ENCODE results near the gene SH2B3.
"Not testable (repeated sequence)": the region's sequence is repeated elsewhere in the genome, so short reads cannot be mapped to it uniquely, and the experiment has no call there.

The SH2B3 gene

GRCh38 chr12:111405859-111406473, at the start of gene SH2B3:
Gene SH2B3, plus strand, starts transcription at chr12:111405923. Its CDS starts 12,223 bp downstream, at chr12:111418146.
- DNase-seq (ENCODE audit: low read depth in 2 of 2) = peak in 1 of 2 donors; percentile 67

GRCh38 chr12:111359231-111359913, 46.4 kb upstream of the SH2B3 start:
- DNase-seq (ENCODE audit: low read depth in 2 of 2) = peak; percentile 37 to 52

- no peak for DNase-seq (ENCODE audit: low read depth in 2 of 2)
Observed at GRCh38 chr12:111359914-111360276, 45.8 kb upstream of the SH2B3 start.

DNA sequence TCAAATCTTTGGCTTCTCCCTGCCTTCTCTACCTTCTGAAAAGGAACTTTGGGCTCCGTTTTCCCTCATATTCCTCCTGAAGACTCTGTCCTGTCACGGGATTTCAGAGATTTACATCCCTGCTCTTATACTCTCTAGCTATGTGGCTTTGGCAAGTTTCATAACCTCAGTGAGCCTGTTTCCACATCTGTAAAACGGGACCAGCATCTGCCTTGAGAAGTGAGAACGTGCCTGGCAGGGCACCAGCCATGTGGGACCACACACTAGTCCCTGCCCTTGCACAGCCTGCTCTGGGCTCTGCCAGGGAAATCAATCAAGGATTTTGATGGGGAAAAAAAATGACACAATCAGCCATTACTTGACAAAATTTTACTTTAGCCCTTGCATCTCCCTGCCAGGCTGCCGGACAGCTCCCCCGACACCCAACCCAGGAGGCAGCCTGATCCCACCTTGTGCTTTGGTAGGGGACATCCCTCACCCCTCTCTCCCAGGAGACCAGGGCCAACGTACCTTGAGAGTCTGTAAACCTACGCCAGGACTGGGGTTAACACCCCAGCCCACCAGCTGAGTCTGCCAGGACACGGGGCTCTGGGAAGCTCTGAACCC, 45.3 kb upstream of the SH2B3 start:
- no peak for DNase-seq (ENCODE audit: low read depth in 2 of 2)

GRCh38 chr12:111361073-111361716, 44.5 kb upstream of the SH2B3 start:
- no peak for DNase-seq (ENCODE audit: low read depth in 2 of 2)

- DNase-seq (ENCODE audit: low read depth in 2 of 2) = no peak
Observed at GRCh38 chr12:111361717-111362576, 43.8 kb upstream of the SH2B3 start.

GRCh38 chr12:111362687-111363475, 42.8 kb upstream of the SH2B3 start:
- DNase-seq (ENCODE audit: low read depth in 2 of 2) = no peak

- DNase-seq (ENCODE audit: low read depth in 2 of 2) = no peak
Observed at GRCh38 chr12:111363578-111363977, 42.1 kb upstream of the SH2B3 start.

- DNase-seq (ENCODE audit: low read depth in 2 of 2) = no peak
Observed at GRCh38 chr12:111366075-111366474, 39.6 kb upstream of the SH2B3 start.

GRCh38 chr12:111366583-111366982, 39.1 kb upstream of the SH2B3 start:
- DNase-seq (ENCODE audit: low read depth in 2 of 2) = no peak

GRCh38 chr12:111367661-111368221, 38.0 kb upstream of the SH2B3 start:
- DNase-seq (ENCODE audit: low read depth in 2 of 2) = no peak

DNA sequence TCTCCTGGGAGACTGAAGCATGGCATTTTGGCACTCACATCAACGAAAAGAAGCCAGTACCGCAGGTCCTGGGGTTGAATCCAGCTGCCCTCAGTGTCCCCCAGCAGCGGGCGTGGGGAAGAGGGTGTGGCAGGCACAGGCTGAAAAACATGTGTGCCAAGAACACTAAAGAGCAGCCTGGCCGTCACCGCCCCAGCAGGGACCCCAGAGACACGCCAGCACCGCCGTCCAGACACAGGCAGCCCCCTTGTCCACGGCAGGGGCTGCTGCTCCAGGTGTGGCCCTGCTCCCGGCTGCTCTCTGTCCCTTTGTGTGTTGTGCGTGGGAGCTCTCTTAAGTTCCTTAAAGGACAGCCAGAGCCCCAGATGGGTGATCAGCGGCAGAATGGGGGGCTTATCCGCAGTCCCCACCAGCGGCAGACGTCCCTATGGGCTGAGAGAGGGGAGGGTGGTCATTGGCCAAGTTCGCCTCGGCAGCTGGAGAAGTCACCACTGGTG, 37.4 kb upstream of the SH2B3 start:
- no peak for DNase-seq (ENCODE audit: low read depth in 2 of 2)

DNA sequence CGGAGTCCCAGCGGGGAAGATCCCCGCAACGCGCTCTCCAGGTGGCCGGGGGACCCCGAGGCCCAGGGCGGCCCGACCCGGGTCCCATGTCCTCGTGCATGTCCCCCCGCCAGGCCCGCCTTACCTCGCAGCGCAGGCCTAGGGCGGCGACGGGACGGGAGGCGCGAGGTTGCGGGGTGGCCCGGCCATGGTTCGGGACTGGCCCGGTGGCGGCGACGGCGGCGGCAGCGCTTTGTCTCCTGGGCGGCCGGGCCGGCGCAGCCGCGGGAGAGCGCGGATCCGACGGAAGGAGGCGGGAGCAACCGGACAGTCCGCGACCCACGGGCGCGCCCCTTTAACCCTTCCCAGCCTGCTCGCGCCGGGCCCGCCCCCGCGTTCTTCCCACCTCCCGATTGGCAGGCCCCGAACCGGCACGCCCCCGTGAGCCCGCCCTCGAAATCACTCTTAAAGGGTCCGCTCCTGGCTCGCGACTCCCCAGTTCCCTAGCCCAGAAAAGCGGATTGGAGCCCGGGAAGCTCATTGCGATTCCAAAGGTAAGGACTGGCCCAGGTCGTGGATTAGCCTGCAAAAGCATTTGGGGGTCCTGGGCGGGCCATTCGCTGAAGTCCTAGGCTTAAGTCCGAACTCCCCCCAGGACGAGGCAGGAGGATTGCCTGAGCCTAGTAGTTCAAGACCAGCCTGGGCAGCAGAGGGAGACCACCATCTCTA, 36.8 kb upstream of the SH2B3 start, which contains the start of gene PHETA1:
PHETA1 (minus strand) TSS at position 308 of the 708 bp plus-strand sequence. CDS start 5,668 bp downstream, outside the sequence.
- peak; percentile 77 to 81 for DNase-seq (ENCODE audit: low read depth in 2 of 2)

GRCh38 chr12:111369496-111370220, 36.1 kb upstream of the SH2B3 start:
- DNase-seq (ENCODE audit: low read depth in 2 of 2) = no peak

- not testable (repeated sequence) for DNase-seq (ENCODE audit: low read depth in 2 of 2)
Observed at GRCh38 chr12:111373231-111373630, 32.5 kb upstream of the SH2B3 start.

DNA sequence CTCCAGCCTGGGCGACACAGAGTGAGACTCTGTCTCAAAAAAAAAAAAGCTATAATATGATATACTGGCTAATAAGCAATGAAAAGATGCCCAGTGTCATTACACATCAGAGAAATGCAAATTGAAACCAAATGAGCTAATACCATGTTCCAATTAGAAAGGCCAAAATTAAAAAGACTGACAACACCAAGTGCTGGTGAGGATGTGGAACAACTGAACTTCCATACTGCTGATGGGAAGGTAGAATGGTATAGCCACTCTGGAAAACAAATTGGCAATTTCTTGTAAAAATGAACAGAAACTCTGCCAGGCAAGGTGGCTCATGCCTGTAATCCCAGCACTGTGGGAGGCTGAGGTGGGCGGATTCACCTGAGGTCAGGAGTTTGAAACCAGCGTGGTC, 28.3 kb upstream of the SH2B3 start:
- no peak for DNase-seq (ENCODE audit: low read depth in 2 of 2)

DNA sequence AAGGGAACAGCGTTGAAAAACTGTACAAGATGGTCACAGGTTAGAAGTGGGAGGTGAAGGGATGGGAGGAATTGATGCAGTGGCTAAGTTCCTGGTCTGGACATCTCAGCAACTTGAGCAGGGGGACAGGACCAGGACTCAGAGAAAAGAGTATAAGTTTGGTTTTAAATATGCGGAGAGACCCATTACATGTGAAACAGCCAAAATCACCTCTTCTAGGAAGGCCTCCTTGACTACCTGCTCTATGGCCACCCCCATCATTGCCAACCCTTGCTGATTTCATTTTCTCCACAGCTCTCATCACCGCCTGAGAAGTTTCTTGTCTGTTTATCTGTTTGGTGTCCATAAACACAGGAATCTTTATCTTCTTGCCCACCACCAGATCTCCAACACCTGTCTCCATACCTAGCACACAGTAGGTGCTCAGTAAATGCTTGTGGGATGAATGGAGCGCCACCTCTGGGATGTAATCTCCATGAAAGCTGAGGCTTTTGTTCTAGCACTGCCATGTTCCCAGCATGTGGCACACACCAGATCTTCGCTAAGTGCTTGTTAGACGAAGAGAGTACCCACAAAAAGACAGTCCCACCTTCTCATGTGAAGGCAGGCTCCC, 25.7 kb upstream of the SH2B3 start:
- no peak for DNase-seq (ENCODE audit: low read depth in 2 of 2)

DNA sequence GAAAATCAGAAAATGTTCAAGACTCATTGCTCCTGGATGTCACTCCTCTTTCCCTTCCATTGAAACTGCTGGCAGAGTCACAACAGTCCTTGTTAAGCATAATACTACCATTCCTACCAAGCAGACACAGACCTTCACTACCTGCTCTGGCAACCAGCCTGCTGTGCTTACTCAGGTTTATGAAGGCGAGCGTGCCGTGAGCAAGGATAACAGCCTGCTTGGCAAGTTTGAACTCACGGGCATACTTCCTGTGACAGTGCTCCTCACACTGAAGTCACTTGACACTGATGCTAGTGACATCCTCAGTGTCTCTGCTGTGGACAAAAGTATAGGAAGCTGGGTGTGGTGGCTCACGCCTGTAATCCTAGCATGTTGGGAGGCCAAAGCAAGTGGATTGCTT, 21.1 kb upstream of the SH2B3 start:
- DNase-seq (ENCODE audit: low read depth in 2 of 2) = no peak
